GM19099 (cell line): ENCODE results near the gene SPTBN5.

Experiments
- POLR2A ChIP-seq: IDR thresholded peaks from 3 replicates; pipeline ENCODE4 v1.6.1; 2011; ENCODE audit warnings: low read depth; ENCODE audit not compliant: insufficient read length; ENCODE audit errors: extremely low read depth

Gene SPTBN5

GRCh38 chr15:41860049-41860828 is 33.6 kb downstream of the SPTBN5 start:
- no peak for TF ChIP-seq POLR2A

GRCh38 chr15:41858756-41859155 is 35.1 kb downstream of the SPTBN5 start:
- no peak for TF ChIP-seq POLR2A

GRCh38 chr15:41857316-41857715 is 36.5 kb downstream of the SPTBN5 start:
- no peak for TF ChIP-seq POLR2A

- no peak for TF ChIP-seq POLR2A
Observed at GRCh38 chr15:41856716-41857115, 37.1 kb downstream of the SPTBN5 start.

GRCh38 chr15:41856262-41856661 is 37.6 kb downstream of the SPTBN5 start:
- TF ChIP-seq POLR2A: no peak

- TF ChIP-seq POLR2A: no peak
Observed at GRCh38 chr15:41855261-41855961, 38.4 kb downstream of the SPTBN5 start.

- no peak for TF ChIP-seq POLR2A
Observed at GRCh38 chr15:41854443-41854842, 39.4 kb downstream of the SPTBN5 start.

- no peak for TF ChIP-seq POLR2A
Observed at GRCh38 chr15:41853831-41854230, 40.0 kb downstream of the SPTBN5 start.

- no peak for TF ChIP-seq POLR2A
Observed at GRCh38 chr15:41852736-41853590, 40.9 kb downstream of the SPTBN5 start.

GRCh38 chr15:41851755-41852370 is 42.0 kb downstream of the SPTBN5 start:
- TF ChIP-seq POLR2A: no peak

GRCh38 chr15:41851167-41851523 is 42.7 kb downstream of the SPTBN5 start:
- no peak for TF ChIP-seq POLR2A

- TF ChIP-seq POLR2A: no peak
Observed at GRCh38 chr15:41850482-41851166, 43.2 kb downstream of the SPTBN5 start.

- TF ChIP-seq POLR2A: no peak
Observed at GRCh38 chr15:41849861-41850260, 44.0 kb downstream of the SPTBN5 start.

GRCh38 chr15:41849204-41849603 is 44.6 kb downstream of the SPTBN5 start:
- TF ChIP-seq POLR2A: no peak
